SK-N-SH treated with all-trans-retinoic acid at 6 μM for 48 hours (cell line): ENCODE results near the gene NXPH1.

Experiments
- GLIS3 ChIP-seq: fragments of 250-450 bp; sonication (Bioruptor Pico); IDR thresholded peaks from 2 replicates; pipeline ENCODE4 v1.5.0; 2020; ENCODE audit warnings: mild to moderate bottlenecking, moderate library complexity
- RARB ChIP-seq: fragments of 250-450 bp; sonication (Bioruptor Pico); IDR thresholded peaks from 2 replicates; pipeline ENCODE4 v1.8.0; 2021; ENCODE audit warnings: mild to moderate bottlenecking, moderate library complexity
- TOX ChIP-seq: fragments of 250-450 bp; sonication (Bioruptor Pico); IDR thresholded peaks from 2 replicates; pipeline ENCODE4 v1.8.0; 2021; ENCODE audit warnings: mild to moderate bottlenecking, moderate library complexity, borderline replicate concordance
- ZC3H10 ChIP-seq: fragments of 250-450 bp; sonication (Bioruptor Pico); IDR thresholded peaks from 2 replicates; pipeline ENCODE4 v1.5.1; 2021; ENCODE audit warnings: mild to moderate bottlenecking, moderate library complexity
- ZFP30 ChIP-seq: fragments of 450-650 bp; formaldehyde crosslinking; IDR thresholded peaks from 2 replicates; pipeline ENCODE4 v1.5.0; 2022; ENCODE audit warnings: mild to moderate bottlenecking, moderate library complexity
- TF ChIP-seq, protein P1 (sequence below): fragments of 250-450 bp; sonication (Bioruptor Pico); IDR thresholded peaks from 2 replicates; pipeline ENCODE4 v1.8.0; 2021; ENCODE audit warnings: low read depth, mild to moderate bottlenecking, moderate library complexity, borderline replicate concordance

DNA sequence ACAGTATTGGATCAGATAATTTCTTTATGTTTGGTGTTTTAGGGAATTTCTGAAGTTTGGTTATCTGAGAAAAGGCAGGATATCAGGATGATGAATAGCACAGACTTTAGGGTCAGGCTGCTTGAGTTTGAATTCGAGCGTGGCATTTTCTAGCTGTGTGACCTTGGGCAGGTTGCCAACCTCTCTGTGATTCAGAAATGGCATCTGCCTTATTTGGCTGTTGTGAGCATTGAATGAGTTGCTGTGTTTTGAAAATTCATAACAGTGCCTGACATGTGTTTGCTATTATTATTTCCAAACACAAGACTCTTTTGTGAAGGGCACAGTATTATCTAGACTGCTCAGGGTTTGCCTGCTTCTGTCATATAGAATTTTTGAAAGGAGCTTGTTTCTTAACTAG is 66.9 kb downstream of the NXPH1 start:
- no peak for TF ChIP-seq RARB (CRISPR knock-in tag)
- no peak for TF ChIP-seq ZC3H10 (CRISPR knock-in tag)
- TF ChIP-seq, protein P1, sequence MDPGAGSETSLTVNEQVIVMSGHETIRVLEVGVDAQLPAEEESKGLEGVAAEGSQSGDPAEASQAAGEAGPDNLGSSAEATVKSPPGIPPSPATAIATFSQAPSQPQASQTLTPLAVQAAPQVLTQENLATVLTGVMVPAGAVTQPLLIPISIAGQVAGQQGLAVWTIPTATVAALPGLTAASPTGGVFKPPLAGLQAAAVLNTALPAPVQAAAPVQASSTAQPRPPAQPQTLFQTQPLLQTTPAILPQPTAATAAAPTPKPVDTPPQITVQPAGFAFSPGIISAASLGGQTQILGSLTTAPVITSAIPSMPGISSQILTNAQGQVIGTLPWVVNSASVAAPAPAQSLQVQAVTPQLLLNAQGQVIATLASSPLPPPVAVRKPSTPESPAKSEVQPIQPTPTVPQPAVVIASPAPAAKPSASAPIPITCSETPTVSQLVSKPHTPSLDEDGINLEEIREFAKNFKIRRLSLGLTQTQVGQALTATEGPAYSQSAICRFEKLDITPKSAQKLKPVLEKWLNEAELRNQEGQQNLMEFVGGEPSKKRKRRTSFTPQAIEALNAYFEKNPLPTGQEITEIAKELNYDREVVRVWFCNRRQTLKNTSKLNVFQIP: no peak
- no peak for TF ChIP-seq TOX (CRISPR knock-in tag)
- no peak for TF ChIP-seq ZFP30
- no peak for TF ChIP-seq GLIS3 (CRISPR knock-in tag)
